ENCODE results near the gene DNM3. TPM values are rescaled to one million over a fixed set of nuclear protein-coding genes. Genes with fewer than 3 reads are reported as not detected.

Gene DNM3
- polyA plus RNA-seq, 4 donors, result 0.67 to 1.2 (median 0.99) TPM; not detected in 1

DNA sequence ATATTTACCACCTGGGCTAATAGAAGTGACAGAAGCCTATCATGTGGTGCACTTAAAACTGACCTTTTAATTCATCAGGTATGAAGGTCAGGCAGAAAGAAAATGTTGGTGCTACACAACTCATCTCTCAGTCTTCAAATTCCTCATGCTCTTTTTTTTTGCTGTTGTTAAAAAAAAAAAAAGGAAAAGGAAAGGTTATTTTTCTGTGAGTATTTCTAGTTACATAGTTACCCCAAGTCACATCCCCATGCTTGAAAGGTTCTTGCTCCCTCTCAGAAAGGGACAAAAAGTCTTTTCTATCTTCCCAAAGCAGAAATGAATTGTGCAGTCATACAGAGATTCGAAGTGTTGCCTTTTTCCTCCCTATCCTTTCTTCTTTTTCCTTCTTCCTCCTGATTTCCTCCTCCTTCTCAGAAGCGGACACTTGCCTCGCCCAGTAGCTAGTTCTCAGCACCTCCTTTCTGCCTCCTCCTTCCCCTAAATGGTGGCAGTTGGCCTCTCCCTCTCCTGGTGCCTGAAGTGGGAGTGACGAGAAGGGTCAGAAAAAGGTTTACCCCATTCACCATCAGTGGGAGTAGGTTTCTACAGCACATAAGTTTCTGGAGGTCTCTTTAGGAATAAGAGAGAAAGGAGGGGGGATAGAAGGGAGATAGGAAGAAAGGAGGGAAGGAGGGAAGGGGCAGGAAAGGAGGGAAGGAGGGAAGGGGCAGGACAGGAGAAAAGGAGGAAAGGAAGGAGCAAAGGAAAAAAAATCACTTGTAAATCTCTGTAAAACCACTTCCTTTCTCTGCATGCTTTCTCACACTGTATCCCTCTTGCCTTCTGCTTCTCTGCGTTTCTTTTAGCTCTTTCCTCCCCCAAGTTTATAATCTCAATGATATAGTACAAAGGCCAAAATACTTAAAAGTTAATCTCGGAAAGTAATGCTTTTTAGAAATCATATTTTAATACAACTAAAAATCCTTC is 558.7 kb downstream of the DNM3 start:
- no peak for FAIRE-seq
- 37 to 64% (median 55%) methylated on average over 6 of the region's 6 CpGs for WGBS, 3 donors
- H3K36me3 ChIP-seq (ENCODE audit: control insufficient read depth in 3 of 3, insufficient read depth in 2 of 3, low read depth in 1 of 3, low read length in 3 of 3), result no peaks in the 10 kb centered on the region
- H3K4me3 ChIP-seq (ENCODE audit: low read depth in 1 of 3, low read length in 3 of 3), result no peak overlapping the region
- H3K27ac ChIP-seq (ENCODE audit: low read depth in 1 of 3, low read length in 2 of 3), result peak overlapping the region in 2 of 3 donors; percentile 2 to 55
- H3K9me3 ChIP-seq (ENCODE audit: control insufficient read depth in 2 of 2, insufficient read depth in 1 of 2, low read depth in 1 of 2, low read length in 1 of 2), result no peaks in the 10 kb centered on the region
- no peak for DNase-seq
- H3K27me3 ChIP-seq (ENCODE audit: control insufficient read depth in 3 of 3, insufficient read depth in 3 of 3, low read length in 3 of 3), result no peaks in the 10 kb centered on the region
- H3K4me1 ChIP-seq (ENCODE audit: control insufficient read depth in 3 of 3, insufficient read depth in 2 of 3, low read depth in 1 of 3, low read length in 2 of 3), result peaks cover 0 to 14% (median 0%) of the 10 kb centered on the region in 3 donors

DNA sequence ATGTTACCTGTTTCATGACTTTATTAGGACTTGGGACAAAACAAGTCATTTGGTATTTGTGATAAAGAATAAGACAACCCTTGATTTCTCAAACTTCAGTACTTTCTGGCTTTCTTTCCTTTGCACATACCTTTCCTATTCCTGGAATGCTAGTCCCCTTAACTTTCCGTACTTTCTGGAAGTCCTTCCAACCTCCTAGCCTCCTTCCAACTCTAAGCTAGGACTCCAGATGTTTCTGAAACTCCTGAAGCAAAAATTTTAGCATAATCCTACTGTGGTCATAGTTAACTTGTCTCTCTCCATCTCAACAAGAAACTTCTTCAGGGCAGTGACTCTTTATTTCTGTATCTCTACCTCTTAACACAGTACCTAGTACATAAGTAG is 559.4 kb downstream of the DNM3 start:
- no peak overlapping the region for H3K4me3 ChIP-seq (ENCODE audit: low read depth in 1 of 3, low read length in 3 of 3)
- no peaks in the 10 kb centered on the region for H3K36me3 ChIP-seq (ENCODE audit: control insufficient read depth in 3 of 3, insufficient read depth in 2 of 3, low read depth in 1 of 3, low read length in 3 of 3)
- H3K9me3 ChIP-seq (ENCODE audit: control insufficient read depth in 2 of 2, insufficient read depth in 1 of 2, low read depth in 1 of 2, low read length in 1 of 2), result no peaks in the 10 kb centered on the region
- H3K4me1 ChIP-seq (ENCODE audit: control insufficient read depth in 3 of 3, insufficient read depth in 2 of 3, low read depth in 1 of 3, low read length in 2 of 3), result peaks cover 0 to 14% (median 0%) of the 10 kb centered on the region in 3 donors
- no peak for DNase-seq
- WGBS, 3 donors, result 62 to 63% (median 62%) methylated on average over 1 of the region's 1 CpG
- no peak for FAIRE-seq
- H3K27ac ChIP-seq (ENCODE audit: low read depth in 1 of 3, low read length in 2 of 3), result no peak overlapping the region
- H3K27me3 ChIP-seq (ENCODE audit: control insufficient read depth in 3 of 3, insufficient read depth in 3 of 3, low read length in 3 of 3), result no peaks in the 10 kb centered on the region

DNA sequence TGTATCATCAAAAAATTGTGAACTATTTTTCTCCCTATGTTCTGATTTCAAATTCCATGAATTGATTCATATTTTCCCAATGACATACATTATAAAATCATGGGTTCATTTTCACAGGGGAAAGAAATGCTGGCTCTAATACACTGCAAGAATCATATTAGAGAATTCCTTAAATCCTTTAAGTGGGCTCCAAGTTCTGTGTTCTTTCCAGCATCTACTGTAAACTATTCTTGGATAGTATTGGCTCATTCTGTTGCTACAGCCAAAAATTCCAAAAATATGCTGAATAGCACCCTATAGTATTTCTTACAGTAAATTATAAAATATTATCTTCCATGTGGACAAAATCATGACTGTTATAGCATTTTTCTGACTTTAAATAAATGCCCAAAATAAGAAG is 560.2 kb downstream of the DNM3 start:
- Histone ChIP-seq H3K36me3 (ENCODE audit: control insufficient read depth in 3 of 3, insufficient read depth in 2 of 3, low read depth in 1 of 3, low read length in 3 of 3) (no peaks in the 10 kb centered on the region), H3K27me3 (ENCODE audit: control insufficient read depth in 3 of 3, insufficient read depth in 3 of 3, low read length in 3 of 3) (no peaks in the 10 kb centered on the region), H3K4me3 (ENCODE audit: low read depth in 1 of 3, low read length in 3 of 3) (no peak overlapping the region), H3K4me1 (ENCODE audit: control insufficient read depth in 3 of 3, insufficient read depth in 2 of 3, low read depth in 1 of 3, low read length in 2 of 3) (peaks cover 0 to 14% (median 0%) of the 10 kb centered on the region in 3 donors), H3K27ac (ENCODE audit: low read depth in 1 of 3, low read length in 2 of 3) (no peak overlapping the region), H3K9me3 (ENCODE audit: control insufficient read depth in 2 of 2, insufficient read depth in 1 of 2, low read depth in 1 of 2, low read length in 1 of 2) (no peaks in the 10 kb centered on the region)
- DNase-seq (no peak), FAIRE-seq (no peak)

DNA sequence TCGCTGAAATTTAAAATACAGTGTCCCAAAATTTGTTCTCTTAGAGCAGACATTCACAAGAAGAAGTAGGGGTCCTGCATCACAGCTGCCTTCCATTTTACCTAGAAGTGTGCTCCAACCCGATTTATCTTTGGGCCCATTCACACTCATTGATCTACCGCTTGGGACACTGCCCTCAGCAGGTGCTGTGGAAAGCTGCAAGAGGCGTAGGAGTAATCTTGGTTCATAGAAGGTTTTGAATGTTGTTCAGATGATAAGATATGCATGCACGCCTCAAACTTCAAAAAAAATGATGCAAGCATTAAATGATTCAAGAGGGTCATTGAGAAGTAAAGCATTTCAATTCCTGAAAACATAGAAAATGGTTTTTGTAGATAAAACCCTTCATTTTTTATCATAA is 560.6 kb downstream of the DNM3 start:
- FAIRE-seq, result no peak
- H3K4me3 ChIP-seq (ENCODE audit: low read depth in 1 of 3, low read length in 3 of 3), result no peak overlapping the region

DNA sequence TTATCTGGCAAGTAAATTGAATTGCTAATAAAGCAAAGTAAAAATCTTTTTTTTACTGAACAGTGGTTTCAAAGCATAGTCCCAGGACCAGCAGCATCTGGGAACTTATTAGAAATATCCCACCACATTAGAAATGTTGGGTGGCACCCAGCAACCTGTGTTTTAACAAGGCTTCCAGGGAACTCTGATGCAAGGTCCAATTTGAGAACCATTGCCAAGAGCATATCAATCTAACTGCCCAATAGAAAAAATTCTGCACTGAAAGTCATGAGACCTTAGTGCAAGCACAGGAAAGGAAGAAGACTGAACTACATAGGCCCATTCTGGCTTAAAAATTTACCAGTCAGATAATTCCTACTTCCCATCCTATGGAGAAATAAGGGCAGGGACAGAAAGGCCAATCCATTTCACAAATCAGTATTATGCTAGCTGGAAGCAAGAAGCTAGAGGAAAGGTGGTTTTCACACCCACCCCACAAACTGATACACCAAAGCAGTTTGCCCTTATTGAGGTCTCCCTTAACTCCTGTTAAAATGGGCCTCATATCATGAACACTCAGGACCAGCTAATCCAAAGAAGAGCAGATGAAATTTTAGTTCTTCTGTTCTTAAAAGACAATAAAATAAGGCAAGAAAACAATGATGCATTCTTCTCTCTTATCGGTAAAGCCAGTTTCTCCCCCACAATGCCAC is 561.7 kb downstream of the DNM3 start:
- Histone ChIP-seq H3K27ac (ENCODE audit: low read depth in 1 of 3, low read length in 2 of 3) (no peak overlapping the region), H3K36me3 (ENCODE audit: control insufficient read depth in 3 of 3, insufficient read depth in 2 of 3, low read depth in 1 of 3, low read length in 3 of 3) (no peaks in the 10 kb centered on the region), H3K27me3 (ENCODE audit: control insufficient read depth in 3 of 3, insufficient read depth in 3 of 3, low read length in 3 of 3) (no peaks in the 10 kb centered on the region), H3K9me3 (ENCODE audit: control insufficient read depth in 2 of 2, insufficient read depth in 1 of 2, low read depth in 1 of 2, low read length in 1 of 2) (no peaks in the 10 kb centered on the region), H3K4me3 (ENCODE audit: low read depth in 1 of 3, low read length in 3 of 3) (no peak overlapping the region), H3K4me1 (ENCODE audit: control insufficient read depth in 3 of 3, insufficient read depth in 2 of 3, low read depth in 1 of 3, low read length in 2 of 3) (peaks cover 0 to 14% (median 0%) of the 10 kb centered on the region in 3 donors)
- DNase-seq, result no peak
- FAIRE-seq, result no peak
- WGBS, 3 donors, result 77 to 91% (median 88%) methylated on average over 1 of the region's 1 CpG

More for the DNA sequence above, 560.6 kb downstream of the DNM3 start:
- H3K36me3 ChIP-seq (ENCODE audit: control insufficient read depth in 3 of 3, insufficient read depth in 2 of 3, low read depth in 1 of 3, low read length in 3 of 3), result no peaks in the 10 kb centered on the region
- peaks cover 0 to 14% (median 0%) of the 10 kb centered on the region in 3 donors for H3K4me1 ChIP-seq (ENCODE audit: control insufficient read depth in 3 of 3, insufficient read depth in 2 of 3, low read depth in 1 of 3, low read length in 2 of 3)
- DNase-seq, result peak in 1 of 2 donors; percentile 23
- 37 to 73% (median 48%) methylated on average over 5 of the region's 5 CpGs for WGBS, 3 donors
- H3K27ac ChIP-seq (ENCODE audit: low read depth in 1 of 3, low read length in 2 of 3), result no peak overlapping the region
- H3K9me3 ChIP-seq (ENCODE audit: control insufficient read depth in 2 of 2, insufficient read depth in 1 of 2, low read depth in 1 of 2, low read length in 1 of 2), result no peaks in the 10 kb centered on the region
- no peaks in the 10 kb centered on the region for H3K27me3 ChIP-seq (ENCODE audit: control insufficient read depth in 3 of 3, insufficient read depth in 3 of 3, low read length in 3 of 3)

DNA sequence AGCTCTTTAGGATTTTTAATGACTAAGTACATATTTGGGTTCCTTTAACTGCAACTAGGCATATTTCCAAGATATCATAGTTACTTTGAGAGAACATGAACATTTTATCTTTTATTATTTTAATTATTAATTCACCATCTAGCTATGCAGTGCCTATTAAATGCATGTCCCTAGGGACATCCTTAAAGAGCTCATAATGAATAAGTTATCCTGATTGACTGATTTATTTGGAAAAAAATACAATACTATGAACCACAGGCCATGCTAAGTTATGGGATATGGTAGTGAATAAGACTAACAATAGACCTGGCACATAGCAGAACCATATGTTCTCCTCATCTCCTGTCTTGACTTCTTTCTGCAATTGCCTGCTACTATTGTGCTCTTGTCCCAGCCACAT is 562.8 kb downstream of the DNM3 start:
- DNase-seq (no peak), FAIRE-seq (no peak)
- no peaks in the 10 kb centered on the region for H3K9me3 ChIP-seq (ENCODE audit: control insufficient read depth in 2 of 2, insufficient read depth in 1 of 2, low read depth in 1 of 2, low read length in 1 of 2)
- no peak overlapping the region for H3K4me3 ChIP-seq (ENCODE audit: low read depth in 1 of 3, low read length in 3 of 3)
- H3K4me1 ChIP-seq (ENCODE audit: control insufficient read depth in 3 of 3, insufficient read depth in 2 of 3, low read depth in 1 of 3, low read length in 2 of 3), result peaks cover 0 to 12% (median 0%) of the 10 kb centered on the region in 3 donors
- no peaks in the 10 kb centered on the region for H3K27me3 ChIP-seq (ENCODE audit: control insufficient read depth in 3 of 3, insufficient read depth in 3 of 3, low read length in 3 of 3)
- H3K27ac ChIP-seq (ENCODE audit: low read depth in 1 of 3, low read length in 2 of 3), result no peak overlapping the region
- no peaks in the 10 kb centered on the region for H3K36me3 ChIP-seq (ENCODE audit: control insufficient read depth in 3 of 3, insufficient read depth in 2 of 3, low read depth in 1 of 3, low read length in 3 of 3)

DNA sequence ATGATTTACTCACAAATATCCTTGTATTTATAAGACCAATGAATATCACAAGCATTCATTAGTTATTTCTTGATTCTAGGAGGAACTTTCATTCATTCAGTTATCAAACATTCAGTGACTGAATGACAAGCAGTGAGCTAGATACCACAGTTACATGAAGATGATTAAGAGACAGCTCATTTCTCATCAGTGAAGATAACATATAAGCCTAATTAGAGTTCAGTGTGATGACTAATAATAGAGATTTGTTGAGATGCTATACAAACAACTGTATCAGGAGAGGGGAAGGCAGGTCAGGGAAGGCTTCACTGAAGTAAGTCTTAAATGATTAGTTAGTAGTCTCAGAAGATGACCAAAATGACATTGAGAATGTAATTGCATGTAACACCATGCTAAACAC is 564.6 kb downstream of the DNM3 start:
- H3K4me3 ChIP-seq (ENCODE audit: low read depth in 1 of 3, low read length in 3 of 3), result no peak overlapping the region
- DNase-seq, result no peak
- no peaks in the 10 kb centered on the region for H3K9me3 ChIP-seq (ENCODE audit: control insufficient read depth in 2 of 2, insufficient read depth in 1 of 2, low read depth in 1 of 2, low read length in 1 of 2)
- H3K36me3 ChIP-seq (ENCODE audit: control insufficient read depth in 3 of 3, insufficient read depth in 2 of 3, low read depth in 1 of 3, low read length in 3 of 3), result no peaks in the 10 kb centered on the region
- H3K27me3 ChIP-seq (ENCODE audit: control insufficient read depth in 3 of 3, insufficient read depth in 3 of 3, low read length in 3 of 3), result no peaks in the 10 kb centered on the region
- H3K4me1 ChIP-seq (ENCODE audit: control insufficient read depth in 3 of 3, insufficient read depth in 2 of 3, low read depth in 1 of 3, low read length in 2 of 3), result no peaks in the 10 kb centered on the region
- no peak for FAIRE-seq
- H3K27ac ChIP-seq (ENCODE audit: low read depth in 1 of 3, low read length in 2 of 3), result no peak overlapping the region

DNA sequence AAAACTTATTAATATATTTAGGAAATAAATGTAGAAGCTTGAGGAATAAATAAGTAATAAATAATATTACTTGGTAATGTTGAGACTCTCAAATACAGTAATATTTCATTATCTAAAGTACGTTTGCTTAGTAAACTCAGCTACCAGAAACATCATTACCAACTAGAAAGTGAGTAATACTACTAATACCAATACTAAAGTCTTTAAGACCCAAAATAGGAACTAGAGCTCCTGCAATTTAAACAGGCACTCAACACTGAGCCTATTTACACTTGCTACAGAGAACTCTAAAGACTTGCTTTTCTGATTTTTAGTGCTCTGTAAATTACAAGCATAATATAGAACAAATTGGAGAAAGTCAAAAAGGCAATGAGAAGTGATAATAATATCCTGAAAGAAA is 565.7 kb downstream of the DNM3 start:
- Histone ChIP-seq H3K9me3 (ENCODE audit: control insufficient read depth in 2 of 2, insufficient read depth in 1 of 2, low read depth in 1 of 2, low read length in 1 of 2) (no peaks in the 10 kb centered on the region), H3K4me3 (ENCODE audit: low read depth in 1 of 3, low read length in 3 of 3) (no peak overlapping the region), H3K36me3 (ENCODE audit: control insufficient read depth in 3 of 3, insufficient read depth in 2 of 3, low read depth in 1 of 3, low read length in 3 of 3) (no peaks in the 10 kb centered on the region), H3K27ac (ENCODE audit: low read depth in 1 of 3, low read length in 2 of 3) (no peak overlapping the region), H3K4me1 (ENCODE audit: control insufficient read depth in 3 of 3, insufficient read depth in 2 of 3, low read depth in 1 of 3, low read length in 2 of 3) (no peaks in the 10 kb centered on the region), H3K27me3 (ENCODE audit: control insufficient read depth in 3 of 3, insufficient read depth in 3 of 3, low read length in 3 of 3) (no peaks in the 10 kb centered on the region)
- FAIRE-seq, result no peak
- WGBS, 3 donors, result 32 to 83% (median 68%) methylated on average over 1 of the region's 1 CpG
- DNase-seq, result no peak
